ENCODE data around the gene COQ4.

The COQ4 gene

GRCh38 chr9:128340691-128341434, 18.2 kb downstream of the COQ4 start:
- DNase-seq: peak in 8 of 56 donors; percentile 24 to 57 (median 42)

- peak in 40 of 56 donors; percentile 2 to 65 (median 20) for DNase-seq
Observed at GRCh38 chr9:128341435-128341849, 18.8 kb downstream of the COQ4 start.

- no peak for DNase-seq
Observed at GRCh38 chr9:128342971-128343680, 20.5 kb downstream of the COQ4 start.

DNA sequence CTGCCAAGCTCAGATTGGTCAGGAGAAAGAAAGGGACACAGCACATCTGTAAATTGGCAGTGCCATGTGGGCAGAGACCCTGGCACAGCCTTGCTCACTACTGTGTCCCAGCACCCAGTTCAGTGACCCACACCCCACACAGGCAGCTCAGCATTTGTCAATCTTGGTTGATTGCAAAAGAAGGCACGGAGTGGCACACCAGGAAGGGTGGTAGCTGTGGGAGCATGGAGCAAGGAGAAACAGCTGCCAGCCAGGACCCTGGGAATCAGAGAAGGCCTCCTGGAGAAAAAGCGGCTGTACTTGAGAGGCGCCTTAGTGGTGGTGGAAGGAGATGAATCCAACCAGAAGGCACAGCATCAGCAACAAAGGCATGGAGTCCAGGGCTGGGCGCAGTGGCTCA, 21.2 kb downstream of the COQ4 start:
- DNase-seq: no peak

DNA sequence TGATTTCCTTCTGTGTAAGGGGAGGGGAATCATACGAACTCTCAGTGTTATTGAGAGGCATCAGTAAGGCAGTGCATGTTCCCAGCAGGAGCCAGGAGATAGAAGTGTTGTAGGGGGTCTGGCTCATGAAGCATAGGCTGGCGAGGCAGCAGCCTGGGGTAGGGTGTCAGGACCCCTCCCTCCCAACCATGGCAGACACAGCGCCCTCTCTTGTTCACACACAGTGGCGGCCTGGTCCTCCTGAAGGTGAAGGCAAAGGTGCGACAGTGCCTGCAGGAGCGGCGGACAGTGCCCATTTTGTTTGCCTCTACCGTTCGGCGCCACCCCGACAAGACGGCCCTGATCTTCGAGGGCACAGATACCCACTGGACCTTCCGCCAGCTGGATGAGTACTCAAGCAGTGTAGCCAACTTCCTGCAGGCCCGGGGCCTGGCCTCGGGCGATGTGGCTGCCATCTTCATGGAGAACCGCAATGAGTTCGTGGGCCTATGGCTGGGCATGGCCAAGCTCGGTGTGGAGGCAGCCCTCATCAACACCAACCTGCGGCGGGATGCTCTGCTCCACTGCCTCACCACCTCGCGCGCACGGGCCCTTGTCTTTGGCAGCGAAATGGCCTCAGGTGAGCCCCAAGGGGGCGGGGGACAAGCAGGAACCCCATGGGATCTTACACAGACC, 22.4 kb downstream of the COQ4 start:
- DNase-seq: no peak

DNA sequence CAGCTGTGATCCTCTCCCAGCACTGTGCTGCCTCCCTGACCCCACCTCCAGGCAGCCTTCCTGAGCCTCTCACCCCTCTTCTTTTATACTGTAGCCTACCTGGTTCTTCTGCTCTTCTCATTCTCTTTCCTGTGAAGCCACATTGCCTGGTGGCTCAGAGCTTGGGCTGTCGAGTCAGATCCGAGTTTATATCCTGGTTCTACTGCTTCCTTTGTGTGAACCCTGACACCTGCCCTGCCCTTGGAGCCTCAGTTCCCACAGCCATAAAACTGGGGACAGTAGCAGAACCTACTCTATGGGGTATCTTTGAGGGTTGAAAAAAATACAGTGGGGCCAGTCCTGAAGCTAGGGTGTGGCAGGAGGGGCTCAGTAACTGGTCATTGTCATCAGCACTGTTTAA, 26.5 kb downstream of the COQ4 start:
- DNase-seq: no peak

- DNase-seq: no peak
Observed at GRCh38 chr9:128349772-128350171, 27.1 kb downstream of the COQ4 start.

DNA sequence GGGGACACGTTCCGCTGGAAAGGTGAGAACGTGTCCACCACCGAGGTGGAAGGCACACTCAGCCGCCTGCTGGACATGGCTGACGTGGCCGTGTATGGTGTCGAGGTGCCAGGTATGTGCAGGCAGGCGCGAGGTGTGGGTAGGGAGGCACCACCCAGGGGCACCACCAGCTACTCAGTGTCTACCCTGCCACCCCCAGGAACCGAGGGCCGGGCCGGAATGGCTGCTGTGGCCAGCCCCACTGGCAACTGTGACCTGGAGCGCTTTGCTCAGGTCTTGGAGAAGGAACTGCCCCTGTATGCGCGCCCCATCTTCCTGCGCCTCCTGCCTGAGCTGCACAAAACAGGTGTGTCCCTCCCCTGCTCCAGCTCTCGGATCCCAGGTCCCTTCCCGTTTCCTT, 32.8 kb downstream of the COQ4 start:
- no peak for DNase-seq

- DNase-seq: no peak
Observed at GRCh38 chr9:128358090-128358489, 35.5 kb downstream of the COQ4 start.

DNA sequence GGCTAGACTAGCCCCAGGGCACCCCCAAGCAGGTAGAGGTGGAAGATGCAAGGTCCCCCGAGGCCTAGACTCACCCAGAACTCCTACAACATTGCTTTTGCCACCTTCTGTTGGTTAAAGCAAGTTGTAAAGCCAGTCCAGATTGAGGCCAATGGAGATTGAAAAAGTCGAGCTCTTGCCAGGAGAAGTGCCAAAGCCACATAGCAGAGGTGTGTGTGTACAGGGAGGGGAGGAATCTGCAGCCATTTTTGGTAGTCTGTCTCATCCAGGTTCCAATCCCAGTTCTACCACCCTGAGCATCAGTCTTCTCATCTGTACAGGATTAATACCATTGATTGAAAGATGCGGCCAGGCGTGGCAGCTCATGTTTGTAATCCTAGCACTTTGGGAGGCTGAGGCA, 36.2 kb downstream of the COQ4 start:
- DNase-seq: no peak

- no peak for DNase-seq
Observed at GRCh38 chr9:128360826-128361225, 38.2 kb downstream of the COQ4 start.

DNA sequence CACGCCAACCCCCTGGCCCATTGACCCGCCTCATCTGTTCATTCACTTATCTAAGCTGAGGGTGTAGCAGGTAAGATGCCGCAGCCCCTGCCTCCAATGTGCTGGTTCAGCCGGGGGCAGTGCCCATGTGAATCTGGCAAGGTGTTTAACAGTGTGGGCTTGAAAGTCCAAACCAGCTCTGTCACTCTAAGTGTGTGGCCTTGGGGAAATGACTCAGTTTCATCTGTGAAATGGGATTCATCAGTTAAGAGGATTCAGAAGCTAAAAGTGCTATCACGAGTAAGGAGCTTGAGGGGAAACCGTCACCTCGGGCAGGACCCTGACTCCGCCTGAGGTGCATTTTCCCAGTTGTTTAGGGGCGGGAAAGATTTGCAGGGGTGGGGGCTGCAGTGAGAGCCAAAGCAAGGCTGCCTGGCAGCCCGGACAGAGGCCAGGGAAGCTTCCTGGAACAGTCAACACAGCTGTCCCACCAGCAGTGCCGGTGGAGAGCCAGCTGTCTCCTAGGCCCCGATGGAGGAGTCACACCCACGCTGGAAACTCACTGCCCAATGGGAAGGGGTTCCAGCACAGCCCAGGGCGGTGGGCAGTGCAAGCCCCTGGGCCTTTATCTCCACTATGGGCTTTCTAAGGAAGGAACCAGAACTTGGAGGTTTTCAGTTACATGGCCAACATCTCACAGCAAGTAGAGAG, 38.8 kb downstream of the COQ4 start:
- no peak for DNase-seq

DNA sequence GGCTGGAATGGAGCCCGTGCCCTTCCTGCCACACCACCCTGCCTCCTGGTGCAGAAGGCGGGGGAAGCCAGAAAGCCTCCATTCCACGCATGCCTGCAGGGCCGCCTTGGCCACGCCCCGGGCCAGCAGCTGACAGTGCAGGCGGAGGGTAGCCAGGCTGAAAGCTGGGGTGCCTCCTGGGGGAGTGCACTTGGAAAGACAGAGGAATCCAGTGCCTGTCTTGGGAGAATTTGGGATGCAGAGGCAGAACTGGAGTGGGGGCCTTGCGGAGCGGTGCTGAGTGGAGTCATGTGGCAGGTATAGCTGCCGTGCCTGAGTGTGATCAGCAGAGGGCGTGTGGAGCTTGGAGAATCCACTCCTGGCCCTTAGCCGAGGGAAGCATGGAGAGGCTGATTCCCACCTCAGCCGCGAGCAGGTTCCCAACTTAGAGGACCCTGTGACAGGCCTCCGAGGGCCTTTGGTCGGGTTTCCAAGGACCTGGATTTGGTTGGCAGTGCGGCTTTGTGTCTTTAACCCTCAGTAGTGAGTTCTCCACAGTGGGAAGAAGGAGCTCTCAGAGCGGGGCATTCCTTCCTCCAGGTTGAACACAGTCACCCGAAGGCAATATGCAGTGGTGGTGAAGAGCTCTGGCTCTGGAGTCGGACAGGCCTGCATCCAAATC, 39.5 kb downstream of the COQ4 start:
- peak in 55 of 56 donors; percentile 48 to 95 (median 83) for DNase-seq

DNA sequence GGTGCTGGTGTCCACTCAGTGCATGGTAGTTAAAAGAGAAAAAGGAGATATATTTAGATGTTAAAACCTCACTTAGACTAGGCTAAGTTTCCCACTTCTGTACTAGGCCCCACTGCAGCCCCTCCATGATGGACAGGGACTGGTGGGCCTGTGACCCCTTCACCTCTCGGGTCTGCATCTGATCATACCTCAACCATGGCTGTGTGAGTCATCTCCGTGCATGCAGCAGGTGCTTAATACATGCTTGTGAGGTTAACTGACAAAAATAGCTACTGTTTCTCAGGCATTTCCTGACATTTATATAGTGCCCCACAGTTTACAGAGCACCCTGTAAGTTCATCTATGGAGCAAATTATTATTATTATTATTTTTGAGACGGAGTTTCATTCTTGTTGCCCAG, 40.1 kb downstream of the COQ4 start:
- peak in 1 of 56 donors; percentile 15 for DNase-seq

- no peak for DNase-seq
Observed at GRCh38 chr9:128365525-128365924, 42.9 kb downstream of the COQ4 start.

DNA sequence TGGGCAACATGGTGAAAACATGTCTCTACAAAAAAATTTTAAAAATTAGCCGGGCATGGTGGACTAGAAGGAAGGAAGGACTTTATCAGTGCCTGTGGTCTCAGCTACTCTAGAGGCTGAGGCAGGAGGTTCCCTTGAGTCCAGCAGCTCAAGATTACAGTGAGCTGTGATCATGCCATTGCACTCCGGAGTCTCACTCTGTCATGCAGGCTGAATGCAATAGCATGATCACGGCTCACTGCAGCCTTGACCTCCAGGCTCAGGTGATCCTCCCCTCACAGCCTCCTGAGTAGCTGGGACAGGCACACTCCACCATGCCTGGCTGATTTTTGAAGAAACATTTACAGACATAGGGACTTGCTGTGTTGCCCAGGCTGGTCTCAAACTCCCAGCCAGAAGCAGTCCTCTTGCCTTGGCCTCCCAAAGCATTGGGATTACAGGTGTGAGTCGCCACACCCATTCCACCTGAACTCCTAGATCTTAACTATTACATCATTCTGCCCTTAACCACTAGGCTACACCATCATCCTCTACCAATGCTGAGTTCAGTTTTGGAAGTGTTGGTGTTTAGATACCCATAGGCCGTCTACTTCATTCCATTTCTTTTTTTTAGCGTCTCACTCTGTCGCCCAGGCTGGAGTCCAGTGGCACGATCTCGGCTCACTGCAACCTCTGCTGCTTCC, 46.5 kb downstream of the COQ4 start:
- DNase-seq: no peak

GRCh38 chr9:128370367-128370751, 47.7 kb downstream of the COQ4 start:
- no peak for DNase-seq

- peak; percentile 57 to 99 (median 95) for DNase-seq
Observed at GRCh38 chr9:128370752-128371629, 48.4 kb downstream of the COQ4 start, which contains the start of gene URM1. Gene URM1, plus strand, starts transcription at chr9:128371374. Its CDS starts 7 bp downstream, at chr9:128371381.

GRCh38 chr9:128371630-128372117, 49.0 kb downstream of the COQ4 start:
- DNase-seq: no peak
